Lung (tissue), 12 donors: ENCODE data around the gene SULT4A1. TPM values are rescaled to one million over a fixed set of nuclear protein-coding genes. Genes with fewer than 3 reads are reported as not detected.

ENCODE experiments used
- ATAC-seq: fragments of 200-7000 bp; cut with Tn5 transposase; one replicate; pipeline ENCODE4 v1.9.1; 2020; ENCODE audit warnings: moderate number of reproducible peaks; ENCODE audit not compliant: insufficient read depth, low FRiP score
- DNase-seq, 3 donors: peaks; one replicate each; pipeline ENCODE4 v3.0.0-alpha.2; 2013 to 2017
- H3K27ac ChIP-seq, 2 donors: one replicate each; pipeline ENCODE4 v1.5.1; 2013; ENCODE audit warnings: mild to moderate bottlenecking in 2 of 2, moderate library complexity in 2 of 2, control low read depth in 1 of 2, inconsistent platforms in 1 of 2, low read depth in 1 of 2, low read length in 1 of 2
- H3K27me3 ChIP-seq, 3 donors: one replicate each; pipeline ENCODE4 v1.5.1; 2013; ENCODE audit warnings: low read length in 2 of 3; ENCODE audit not compliant: control insufficient read depth in 3 of 3, insufficient read depth in 3 of 3
- H3K36me3 ChIP-seq, 4 donors: one replicate each; pipeline ENCODE4 v1.5.1; 2013; ENCODE audit warnings: low read length in 4 of 4, mild to moderate bottlenecking in 1 of 4, moderate library complexity in 1 of 4; ENCODE audit not compliant: control insufficient read depth in 4 of 4, insufficient read depth in 4 of 4
- H3K4me1 ChIP-seq, 5 donors: one replicate each; pipeline ENCODE4 v1.5.1; 2013; ENCODE audit warnings: low read length in 5 of 5, mild to moderate bottlenecking in 2 of 5, moderate library complexity in 1 of 5; ENCODE audit not compliant: control insufficient read depth in 5 of 5, insufficient read depth in 5 of 5
- H3K4me3 ChIP-seq: one replicate; pipeline ENCODE4 v1.5.1; 2013; ENCODE audit warnings: mild to moderate bottlenecking, control low read depth, moderate library complexity
- H3K9ac ChIP-seq, 2 donors: one replicate each; pipeline ENCODE4 v1.5.1; 2013; ENCODE audit warnings: low read length in 2 of 2, control low read depth in 1 of 2; ENCODE audit not compliant: insufficient read depth in 1 of 2
- H3K9me3 ChIP-seq, 4 donors: one replicate each; pipeline ENCODE4 v1.5.1; 2013; ENCODE audit warnings: low read length in 3 of 4, mild to moderate bottlenecking in 1 of 4, moderate library complexity in 1 of 4; ENCODE audit not compliant: control insufficient read depth in 4 of 4, insufficient read depth in 3 of 4
- WGBS, 2 donors: extraction: QIAGEN DNeasy Blood & Tissue Kit; methylation state at CpG; one replicate each; pipeline ENCODE4 v1.1.7; 2013; 5-methylcytosine and 5-hydroxymethylcytosine counted together
- polyA plus RNA-seq, 2 donors: library from polyadenylated mRNA; stranded (reverse); fragments of 200-250 nt; gene quantifications; one replicate each; pipeline ENCODE4 v1.2.1, GENCODE V29; 2013
- total RNA-seq, 2 donors: library from RNA; depleted of rRNA in 1 of 2; stranded (reverse); fragments of >200 nt in 1 of 2; gene quantifications; one replicate each; pipeline ENCODE4 v1.2.1, GENCODE V29; 2014 to 2021
- TF ChIP-seq, protein P1 (sequence below): IDR thresholded peaks from 2 replicates; pipeline ENCODE4 v1.5.1; 2012; ENCODE audit warnings: mild to moderate bottlenecking; ENCODE audit errors: control extremely low read depth, extremely low read depth
- donor health status: control.
- donor health status: control.
- donor health status: Bipolar disorder and iron deficiency.
- donor health status: healthy.
- donor health status: DM: yes; HTN: yes; CAD: no.

SULT4A1 gene
- total and polyA plus RNA-seq, 4 donors, result 0.06 to 0.31 (median 0.26) TPM; not detected in 1

GRCh38 chr22:43826142-43827002, 35.9 kb downstream of the SULT4A1 start:
- ATAC-seq (no peak), DNase-seq (peak; percentile 58 to 75 (median 74))
- no peak overlapping the region for H3K9ac ChIP-seq

DNA sequence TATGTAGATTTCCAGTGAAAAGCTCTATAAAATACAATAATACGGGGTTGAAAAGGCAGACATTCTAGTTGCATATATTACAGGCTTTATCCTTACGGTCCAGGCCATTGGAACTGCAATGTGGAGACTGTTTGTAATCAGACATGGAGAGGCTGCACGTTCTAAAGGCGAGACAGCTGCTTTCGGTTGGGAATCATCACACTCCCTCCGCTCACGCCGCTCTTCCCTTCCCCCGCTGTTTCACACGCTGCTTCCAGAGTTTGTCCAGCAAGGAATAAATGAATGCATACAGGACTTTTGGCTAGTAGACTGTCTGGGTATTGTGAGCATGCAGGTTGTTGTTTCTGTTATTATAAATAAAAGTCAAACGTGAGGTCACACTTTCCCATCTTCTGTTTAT, 36.7 kb downstream of the SULT4A1 start:
- DNase-seq, result no peak
- Histone ChIP-seq H3K36me3 (no peaks in the 10 kb centered on the region), H3K27me3 (no peaks in the 10 kb centered on the region), H3K4me1 (peaks cover 0 to 37% (median 12%) of the 10 kb centered on the region in 5 donors), H3K9me3 (no peaks in the 10 kb centered on the region), H3K9ac (no peak overlapping the region), H3K4me3 (no peak overlapping the region), H3K27ac (no peak overlapping the region)
- ATAC-seq, result no peak
- 78 to 89% methylated on average over 11 of the region's 11 CpGs for WGBS, 2 donors
- TF ChIP-seq, protein P1, sequence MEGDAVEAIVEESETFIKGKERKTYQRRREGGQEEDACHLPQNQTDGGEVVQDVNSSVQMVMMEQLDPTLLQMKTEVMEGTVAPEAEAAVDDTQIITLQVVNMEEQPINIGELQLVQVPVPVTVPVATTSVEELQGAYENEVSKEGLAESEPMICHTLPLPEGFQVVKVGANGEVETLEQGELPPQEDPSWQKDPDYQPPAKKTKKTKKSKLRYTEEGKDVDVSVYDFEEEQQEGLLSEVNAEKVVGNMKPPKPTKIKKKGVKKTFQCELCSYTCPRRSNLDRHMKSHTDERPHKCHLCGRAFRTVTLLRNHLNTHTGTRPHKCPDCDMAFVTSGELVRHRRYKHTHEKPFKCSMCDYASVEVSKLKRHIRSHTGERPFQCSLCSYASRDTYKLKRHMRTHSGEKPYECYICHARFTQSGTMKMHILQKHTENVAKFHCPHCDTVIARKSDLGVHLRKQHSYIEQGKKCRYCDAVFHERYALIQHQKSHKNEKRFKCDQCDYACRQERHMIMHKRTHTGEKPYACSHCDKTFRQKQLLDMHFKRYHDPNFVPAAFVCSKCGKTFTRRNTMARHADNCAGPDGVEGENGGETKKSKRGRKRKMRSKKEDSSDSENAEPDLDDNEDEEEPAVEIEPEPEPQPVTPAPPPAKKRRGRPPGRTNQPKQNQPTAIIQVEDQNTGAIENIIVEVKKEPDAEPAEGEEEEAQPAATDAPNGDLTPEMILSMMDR, result no peak

More at GRCh38 chr22:43826142-43827002, 35.9 kb downstream of the SULT4A1 start:
- Histone ChIP-seq H3K27ac (no peak overlapping the region), H3K27me3 (no peaks in the 10 kb centered on the region), H3K36me3 (no peaks in the 10 kb centered on the region), H3K4me3 (no peak overlapping the region), H3K4me1 (peaks cover 0 to 38% (median 12%) of the 10 kb centered on the region in 5 donors), H3K9me3 (no peaks in the 10 kb centered on the region)
- 45 to 72% methylated on average over 16 of the region's 16 CpGs for WGBS, 2 donors
- TF ChIP-seq, protein P1, result no peak

- no peak overlapping the region for H3K4me3 ChIP-seq
- H3K9ac ChIP-seq, result no peak overlapping the region
- H3K4me1 ChIP-seq, result peaks cover 0 to 37% (median 7%) of the 10 kb centered on the region in 5 donors
- no peaks in the 10 kb centered on the region for H3K9me3 ChIP-seq
- H3K27ac ChIP-seq, result no peak overlapping the region
- H3K27me3 ChIP-seq, result no peaks in the 10 kb centered on the region
- H3K36me3 ChIP-seq, result no peaks in the 10 kb centered on the region
- ATAC-seq (no peak), DNase-seq (no peak)
- TF ChIP-seq, protein P1, result no peak
- 83 to 92% methylated on average over 26 of the region's 26 CpGs for WGBS, 2 donors
Measured at GRCh38 chr22:43824724-43825420, 37.4 kb downstream of the SULT4A1 start.
